MM.1S (cell line): Measurements from ENCODE around the gene RNF149.

ENCODE experiments used
- EZH2 ChIP-seq: fragments of 300-600 bp; sonication (generic); optimal IDR thresholded peaks from 2 replicates; pipeline ENCODE3; 2017; ENCODE audit warnings: low read depth, mild to moderate bottlenecking, antibody characterized with exemption, low read length, mixed read lengths
- EZH2phosphoT487 ChIP-seq: fragments of 300-600 bp; sonication (generic); IDR thresholded peaks from 2 replicates; pipeline ENCODE4 v1.6.1; 2018; ENCODE audit warnings: antibody characterized with exemption, low read length
- TF ChIP-seq, protein P1 (sequence below): fragments of 300-600 bp; sonication (generic); IDR thresholded peaks from 2 replicates; pipeline ENCODE4 v1.5.1; 2016; ENCODE audit warnings: antibody characterized with exemption, low read length, mixed read lengths

- TF ChIP-seq, protein P1, sequence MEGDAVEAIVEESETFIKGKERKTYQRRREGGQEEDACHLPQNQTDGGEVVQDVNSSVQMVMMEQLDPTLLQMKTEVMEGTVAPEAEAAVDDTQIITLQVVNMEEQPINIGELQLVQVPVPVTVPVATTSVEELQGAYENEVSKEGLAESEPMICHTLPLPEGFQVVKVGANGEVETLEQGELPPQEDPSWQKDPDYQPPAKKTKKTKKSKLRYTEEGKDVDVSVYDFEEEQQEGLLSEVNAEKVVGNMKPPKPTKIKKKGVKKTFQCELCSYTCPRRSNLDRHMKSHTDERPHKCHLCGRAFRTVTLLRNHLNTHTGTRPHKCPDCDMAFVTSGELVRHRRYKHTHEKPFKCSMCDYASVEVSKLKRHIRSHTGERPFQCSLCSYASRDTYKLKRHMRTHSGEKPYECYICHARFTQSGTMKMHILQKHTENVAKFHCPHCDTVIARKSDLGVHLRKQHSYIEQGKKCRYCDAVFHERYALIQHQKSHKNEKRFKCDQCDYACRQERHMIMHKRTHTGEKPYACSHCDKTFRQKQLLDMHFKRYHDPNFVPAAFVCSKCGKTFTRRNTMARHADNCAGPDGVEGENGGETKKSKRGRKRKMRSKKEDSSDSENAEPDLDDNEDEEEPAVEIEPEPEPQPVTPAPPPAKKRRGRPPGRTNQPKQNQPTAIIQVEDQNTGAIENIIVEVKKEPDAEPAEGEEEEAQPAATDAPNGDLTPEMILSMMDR = no peak
- TF ChIP-seq EZH2 (no peak), EZH2phosphoT487 (no peak)
Measured at GRCh38 chr2:101274142-101274541, 34.4 kb downstream of the RNF149 start.
